BLaER1 (cell line): ENCODE results near the gene NSUN3.
"Not testable (repeated sequence)": the region's sequence is repeated elsewhere in the genome, so short reads cannot be mapped to it uniquely, and the experiment has no call there.

ENCODE experiments used
- H3K27ac ChIP-seq: shearing (Covaris generic); formaldehyde crosslinking; 2 replicates; pipeline ENCODE4 v1.8.1; 2022
- H3K27me3 ChIP-seq: shearing (Covaris generic); formaldehyde crosslinking; 2 replicates; pipeline ENCODE4 v1.8.1; 2022
- H3K36me3 ChIP-seq: shearing (Covaris generic); formaldehyde crosslinking; 2 replicates; pipeline ENCODE4 v1.8.1; 2022
- H3K4me1 ChIP-seq: shearing (Covaris generic); formaldehyde crosslinking; 2 replicates; pipeline ENCODE4 v1.8.1; 2022
- H3K4me2 ChIP-seq: shearing (Covaris generic); formaldehyde crosslinking; 2 replicates; pipeline ENCODE4 v1.8.1; 2022
- H3K4me3 ChIP-seq: shearing (Covaris generic); formaldehyde crosslinking; 2 replicates; pipeline ENCODE4 v1.8.1; 2022
- H3K9ac ChIP-seq: shearing (Covaris generic); formaldehyde crosslinking; 2 replicates; pipeline ENCODE4 v1.8.1; 2022
- H3K9me3 ChIP-seq: shearing (Covaris generic); formaldehyde crosslinking; 2 replicates; pipeline ENCODE4 v1.8.1; 2022
- H4K20me1 ChIP-seq: shearing (Covaris generic); formaldehyde crosslinking; 2 replicates; pipeline ENCODE4 v1.8.1; 2022
- Cebpa-rat ChIP-seq: shearing (Covaris generic); IDR thresholded peaks from 2 replicates; pipeline ENCODE4 v1.8.1; 2022

Gene NSUN3

GRCh38 chr3:94069194-94069813, 6.4 kb downstream of the NSUN3 start:
- Histone ChIP-seq H3K9me3 (peaks cover 22% of the 10 kb centered on the region), H3K4me3 (no peak overlapping the region), H3K27ac (no peak overlapping the region), H3K4me1 (peaks cover 20% of the 10 kb centered on the region), H3K9ac (no peak overlapping the region), H3K27me3 (no peaks in the 10 kb centered on the region), H3K4me2 (no peak overlapping the region), H3K36me3 (peaks cover 37% of the 10 kb centered on the region), H4K20me1 (peaks cover 7% of the 10 kb centered on the region; the same call in 1 of the 2 replicates)
- TF ChIP-seq Cebpa-rat, result no peak

GRCh38 chr3:94070341-94070911, 7.6 kb downstream of the NSUN3 start:
- no peak for TF ChIP-seq Cebpa-rat

GRCh38 chr3:94071713-94072284, 8.9 kb downstream of the NSUN3 start:
- Histone ChIP-seq H3K4me2 (no peak overlapping the region), H3K36me3 (peaks cover 49% of the 10 kb centered on the region), H3K9me3 (peaks cover 26% of the 10 kb centered on the region), H3K4me1 (0 out of 2 replicates have a peak, but pooled peaks cover 7% of the 10 kb centered on the region), H3K4me3 (no peak overlapping the region), H4K20me1 (peaks cover 8% of the 10 kb centered on the region; the same call in 1 of the 2 replicates), H3K9ac (no peak overlapping the region), H3K27me3 (no peaks in the 10 kb centered on the region), H3K27ac (no peak overlapping the region)
- TF ChIP-seq Cebpa-rat, result no peak

More at GRCh38 chr3:94070341-94070911, 7.6 kb downstream of the NSUN3 start:
- H3K36me3 ChIP-seq, result peaks cover 40% of the 10 kb centered on the region
- H3K9ac ChIP-seq, result no peak overlapping the region
- peaks cover 7% of the 10 kb centered on the region; the same call in 1 of the 2 replicates for H4K20me1 ChIP-seq
- peaks cover 22% of the 10 kb centered on the region for H3K9me3 ChIP-seq
- H3K4me1 ChIP-seq, result peaks cover 12% of the 10 kb centered on the region
- H3K27me3 ChIP-seq, result no peaks in the 10 kb centered on the region
- no peak overlapping the region for H3K27ac ChIP-seq
- no peak overlapping the region for H3K4me3 ChIP-seq
- H3K4me2 ChIP-seq, result no peak overlapping the region

GRCh38 chr3:94076055-94076454, 13.2 kb downstream of the NSUN3 start:
- no peak overlapping the region for H3K4me2 ChIP-seq
- H3K36me3 ChIP-seq, result peaks cover 52% of the 10 kb centered on the region
- H3K9me3 ChIP-seq, result peaks cover 20% of the 10 kb centered on the region
- H3K27me3 ChIP-seq, result no peaks in the 10 kb centered on the region
- H3K9ac ChIP-seq, result no peak overlapping the region
- H3K4me1 ChIP-seq, result 0 out of 2 replicates have a peak, but pooled peaks cover 7% of the 10 kb centered on the region
- 0 out of 2 replicates have a peak, but pooled peaks cover 11% of the 10 kb centered on the region for H4K20me1 ChIP-seq
- H3K4me3 ChIP-seq, result no peak overlapping the region
- no peak overlapping the region for H3K27ac ChIP-seq
- TF ChIP-seq Cebpa-rat, result no peak

GRCh38 chr3:94080552-94080951, 17.7 kb downstream of the NSUN3 start:
- H3K9ac ChIP-seq, H3K27ac ChIP-seq, H3K4me1 ChIP-seq, H3K4me3 ChIP-seq, H4K20me1 ChIP-seq, H3K4me2 ChIP-seq, H3K27me3 ChIP-seq: not testable (repeated sequence)
- H3K9me3 ChIP-seq, result peaks cover 13% of the 10 kb centered on the region
- H3K36me3 ChIP-seq, result peaks cover 60% of the 10 kb centered on the region

DNA sequence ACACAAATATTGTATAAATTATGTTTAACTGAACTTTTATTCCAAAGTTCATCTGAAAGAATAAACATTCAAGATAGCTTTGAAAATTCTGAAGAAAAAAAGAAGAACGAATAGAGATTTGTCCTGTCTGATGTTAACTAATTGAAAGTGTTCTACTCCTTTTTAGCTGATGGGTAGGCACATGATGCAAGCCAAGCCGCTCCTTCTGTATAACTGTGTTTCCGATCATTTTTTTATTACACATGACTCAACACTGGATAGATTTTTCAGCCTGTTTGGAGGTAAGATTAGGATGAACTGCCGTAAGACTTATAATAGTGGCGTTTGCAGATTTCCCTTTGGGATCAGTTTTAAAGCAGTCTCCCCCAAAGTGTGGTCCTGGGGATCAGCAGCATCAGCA, 19.0 kb downstream of the NSUN3 start:
- Histone ChIP-seq H3K27me3 (no peaks in the 10 kb centered on the region), H4K20me1 (0 out of 2 replicates have a peak, but pooled peaks cover 7% of the 10 kb centered on the region), H3K4me1 (no peaks in the 10 kb centered on the region), H3K4me3 (no peak overlapping the region), H3K9me3 (peaks cover 3% of the 10 kb centered on the region; the same call in 1 of the 2 replicates), H3K4me2 (no peak overlapping the region), H3K27ac (no peak overlapping the region), H3K36me3 (peaks cover 55% of the 10 kb centered on the region), H3K9ac (no peak overlapping the region)
- no peak for TF ChIP-seq Cebpa-rat

DNA sequence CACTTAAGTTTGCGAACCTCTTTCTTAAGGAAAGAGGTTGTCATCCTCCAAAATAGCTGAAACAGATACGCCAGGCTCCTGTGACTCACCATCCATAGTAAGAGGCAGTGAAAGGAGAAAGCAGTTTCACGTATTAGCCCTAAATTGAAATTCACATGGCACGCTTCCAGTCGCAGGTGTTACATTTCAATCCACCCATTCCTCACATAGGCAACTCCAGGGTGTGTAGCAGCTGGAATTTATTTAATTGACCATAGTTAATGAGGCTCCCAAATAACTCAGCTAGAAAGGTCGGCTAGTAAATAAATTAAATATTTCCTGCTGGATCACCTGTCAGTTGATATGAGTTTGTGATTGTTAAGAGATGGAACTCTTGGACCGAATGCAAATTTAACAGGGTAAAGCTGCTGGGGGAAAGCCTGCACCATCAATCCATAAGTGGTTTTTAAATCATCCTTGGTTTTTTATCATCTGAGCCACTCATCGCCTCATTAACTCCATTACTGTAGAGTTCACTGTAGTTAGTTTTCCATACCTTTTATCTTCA, 19.6 kb downstream of the NSUN3 start:
- Histone ChIP-seq H3K4me1 (no peaks in the 10 kb centered on the region), H3K4me3 (no peak overlapping the region), H3K27ac (no peak overlapping the region), H3K27me3 (no peaks in the 10 kb centered on the region), H3K36me3 (peaks cover 55% of the 10 kb centered on the region), H3K4me2 (no peak overlapping the region), H4K20me1 (0 out of 2 replicates have a peak, but pooled peaks cover 4% of the 10 kb centered on the region), H3K9ac (no peak overlapping the region), H3K9me3 (no peaks in the 10 kb centered on the region)
- no peak for TF ChIP-seq Cebpa-rat

- no peaks in the 10 kb centered on the region for H3K9me3 ChIP-seq
- H3K27me3 ChIP-seq, result no peaks in the 10 kb centered on the region
- no peak overlapping the region for H3K4me2 ChIP-seq
- TF ChIP-seq Cebpa-rat, result no peak
- H4K20me1 ChIP-seq, result 0 out of 2 replicates have a peak, but pooled peaks cover 4% of the 10 kb centered on the region
- peaks cover 63% of the 10 kb centered on the region for H3K36me3 ChIP-seq
- H3K4me1 ChIP-seq, result no peaks in the 10 kb centered on the region
- no peak overlapping the region for H3K27ac ChIP-seq
- H3K9ac ChIP-seq, result no peak overlapping the region
- H3K4me3 ChIP-seq, result no peak overlapping the region
Measured at GRCh38 chr3:94083261-94083660, 20.4 kb downstream of the NSUN3 start.

GRCh38 chr3:94089126-94089525, 26.3 kb downstream of the NSUN3 start:
- Histone ChIP-seq H3K9me3 (no peaks in the 10 kb centered on the region), H3K4me2 (no peak overlapping the region), H3K4me1 (no peaks in the 10 kb centered on the region), H4K20me1 (no peaks in the 10 kb centered on the region), H3K36me3 (peaks cover 56% of the 10 kb centered on the region), H3K9ac (no peak overlapping the region), H3K4me3 (no peak overlapping the region), H3K27me3 (no peaks in the 10 kb centered on the region), H3K27ac (no peak overlapping the region)
- TF ChIP-seq Cebpa-rat, result no peak

DNA sequence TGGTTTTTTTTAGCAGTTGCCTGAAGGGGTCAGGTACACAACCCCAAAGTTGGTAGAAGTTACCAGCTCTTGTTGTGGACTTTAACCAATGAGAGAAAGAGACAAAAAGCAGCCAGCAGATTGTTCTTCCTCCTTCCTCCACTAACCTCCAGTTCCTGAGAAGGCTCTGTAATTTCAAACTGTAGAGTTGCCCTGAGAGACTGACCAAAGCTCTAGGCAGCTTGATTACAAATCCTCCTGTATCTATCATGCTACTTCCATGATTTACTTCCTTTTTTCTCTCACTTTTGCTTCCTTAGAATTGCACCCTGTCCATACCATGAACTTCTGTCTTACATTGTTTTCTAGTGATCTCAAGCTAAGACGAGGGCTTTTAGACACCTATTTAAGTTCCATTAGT, 29.2 kb downstream of the NSUN3 start:
- TF ChIP-seq Cebpa-rat, result no peak
- no peaks in the 10 kb centered on the region for H3K9me3 ChIP-seq
- H4K20me1 ChIP-seq, result no peaks in the 10 kb centered on the region
- no peak overlapping the region for H3K27ac ChIP-seq
- H3K9ac ChIP-seq, result no peak overlapping the region
- H3K27me3 ChIP-seq, result no peaks in the 10 kb centered on the region
- H3K4me1 ChIP-seq, result no peaks in the 10 kb centered on the region
- no peak overlapping the region for H3K4me3 ChIP-seq
- H3K36me3 ChIP-seq, result peaks cover 59% of the 10 kb centered on the region
- H3K4me2 ChIP-seq, result no peak overlapping the region
